Neural progenitor cell (in vitro differentiated cells): ENCODE results near the gene LUZP4.

Source experiments
- EZH2 ChIP-seq: fragments of 200-600 bp; sonication (generic); IDR thresholded peaks from 2 replicates; pipeline ENCODE4 v1.6.1; 2017; ENCODE audit warnings: antibody characterized with exemption, mild to moderate bottlenecking, moderate library complexity
- EZH2phosphoT487 ChIP-seq: fragments of 200-600 bp; sonication (generic); IDR thresholded peaks from 2 replicates; pipeline ENCODE4 v1.6.1; 2017; ENCODE audit warnings: antibody characterized with exemption
- TF ChIP-seq, protein P1 (sequence below): fragments of 200-600 bp; sonication (generic); IDR thresholded peaks from 2 replicates; pipeline ENCODE4 v1.5.1; 2017; ENCODE audit warnings: antibody characterized with exemption, mild to moderate bottlenecking

GRCh38 chrX:115333446-115333845 is 43.9 kb downstream of the LUZP4 start:
- TF ChIP-seq EZH2 (no peak), EZH2phosphoT487 (no peak)
- TF ChIP-seq, protein P1, sequence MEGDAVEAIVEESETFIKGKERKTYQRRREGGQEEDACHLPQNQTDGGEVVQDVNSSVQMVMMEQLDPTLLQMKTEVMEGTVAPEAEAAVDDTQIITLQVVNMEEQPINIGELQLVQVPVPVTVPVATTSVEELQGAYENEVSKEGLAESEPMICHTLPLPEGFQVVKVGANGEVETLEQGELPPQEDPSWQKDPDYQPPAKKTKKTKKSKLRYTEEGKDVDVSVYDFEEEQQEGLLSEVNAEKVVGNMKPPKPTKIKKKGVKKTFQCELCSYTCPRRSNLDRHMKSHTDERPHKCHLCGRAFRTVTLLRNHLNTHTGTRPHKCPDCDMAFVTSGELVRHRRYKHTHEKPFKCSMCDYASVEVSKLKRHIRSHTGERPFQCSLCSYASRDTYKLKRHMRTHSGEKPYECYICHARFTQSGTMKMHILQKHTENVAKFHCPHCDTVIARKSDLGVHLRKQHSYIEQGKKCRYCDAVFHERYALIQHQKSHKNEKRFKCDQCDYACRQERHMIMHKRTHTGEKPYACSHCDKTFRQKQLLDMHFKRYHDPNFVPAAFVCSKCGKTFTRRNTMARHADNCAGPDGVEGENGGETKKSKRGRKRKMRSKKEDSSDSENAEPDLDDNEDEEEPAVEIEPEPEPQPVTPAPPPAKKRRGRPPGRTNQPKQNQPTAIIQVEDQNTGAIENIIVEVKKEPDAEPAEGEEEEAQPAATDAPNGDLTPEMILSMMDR = no peak
